H1 (cell line): ENCODE data around the gene ADM2. TPM values are rescaled to one million over a fixed set of nuclear protein-coding genes. Genes with fewer than 3 reads are reported as not detected.

Source experiments
- CTCF ChIA-PET: fragments of 300-600 bp; sonication (Branson Sonifier 250); formaldehyde crosslinking; loops from one replicate; lab custom pipeline; 2021; ENCODE audit not compliant: partially characterized antibody; lab: Charles Lee
- POLR2A ChIA-PET: fragments of 300-600 bp; sonication (Branson Sonifier 250); formaldehyde crosslinking; loops from one replicate; lab custom pipeline; 2021; ENCODE audit warnings: inconsistent platforms; ENCODE audit not compliant: partially characterized antibody; lab: Charles Lee
- DNase-seq, 2 experiments: peaks; one replicate each; pipeline versions ENCODE4 v3.0.0 to v3.0.0-alpha.2; 2010 to 2022; ENCODE audit warnings: low spot score in 2 of 2, low read depth in 1 of 2, mixed read lengths in 1 of 2
- FAIRE-seq: peaks from 2 replicates; lab custom pipeline; 2011; peaks lifted over from hg19 to GRCh38; lab: Jason Lieb, UNC
- H2AFZ ChIP-seq: 2 replicates; pipeline ENCODE4 v1.8.1; 2012; ENCODE audit warnings: low read length, inconsistent platforms
- H2AK5ac ChIP-seq: 2 replicates; pipeline ENCODE4 v1.6.1; 2013; ENCODE audit warnings: low read depth, low read length
- H2BK120ac ChIP-seq: replicated peaks from 2 replicates; pipeline ENCODE3; 2013; ENCODE audit warnings: low read depth, low read length, inconsistent platforms
- H2BK12ac ChIP-seq: 2 replicates; pipeline ENCODE4 v1.6.1; 2013; ENCODE audit warnings: low read depth, low read length
- H2BK15ac ChIP-seq: 2 replicates; pipeline ENCODE4 v1.6.1; 2013; ENCODE audit warnings: low read length
- H2BK20ac ChIP-seq: 2 replicates; pipeline ENCODE4 v1.6.1; 2013; ENCODE audit warnings: low read length
- H2BK5ac ChIP-seq: 2 replicates; pipeline ENCODE4 v1.6.1; 2013; ENCODE audit warnings: low read depth, low read length
- H3K14ac ChIP-seq: 2 replicates; pipeline ENCODE4 v1.6.1; 2013; ENCODE audit warnings: inconsistent platforms; ENCODE audit not compliant: insufficient read length
- H3K18ac ChIP-seq: 2 replicates; pipeline ENCODE4 v1.6.1; 2013; ENCODE audit warnings: low read length; ENCODE audit errors: extremely low read depth
- H3K23ac ChIP-seq: 2 replicates; pipeline ENCODE4 v1.6.1; 2013; ENCODE audit warnings: inconsistent platforms; ENCODE audit not compliant: insufficient read length
- H3K23me2 ChIP-seq: 2 replicates; pipeline ENCODE4 v1.6.1; 2013; ENCODE audit warnings: low read depth, low read length
- H3K27ac ChIP-seq: 2 replicates; pipeline ENCODE4 v1.6.1; 2011; ENCODE audit warnings: low read depth, low read length, inconsistent platforms
- H3K27me3 ChIP-seq, 4 experiments: replicated peaks in 1 of 4; 1 replicate in 1 of 4; 2 replicates in 3 of 4; pipeline versions ENCODE4 v1.6.1 to v1.8.1; 2011 to 2013; ENCODE audit warnings: low read length in 3 of 4, mild to moderate bottlenecking in 3 of 4, inconsistent platforms in 2 of 4, mixed read lengths in 2 of 4, moderate library complexity in 1 of 4; ENCODE audit not compliant: control insufficient read depth in 3 of 4, insufficient read depth in 3 of 4; ENCODE audit errors: extremely low read depth in 1 of 4
- H3K36me3 ChIP-seq, 4 experiments: 2 replicates each; pipeline versions ENCODE4 v1.6.1 to v1.8.1; 2011 to 2013; ENCODE audit warnings: mild to moderate bottlenecking in 4 of 4, low read length in 3 of 4, moderate library complexity in 2 of 4, control low read depth in 1 of 4, inconsistent platforms in 1 of 4; ENCODE audit not compliant: insufficient read depth in 4 of 4, control insufficient read depth in 2 of 4
- H3K4ac ChIP-seq: replicated peaks from 2 replicates; pipeline ENCODE3; 2013; ENCODE audit warnings: low read length, low read depth, mixed read lengths, inconsistent platforms; ENCODE audit not compliant: insufficient read length
- H3K4me1 ChIP-seq, 4 experiments: replicated peaks in 1 of 4; 1 replicate in 1 of 4; 2 replicates in 3 of 4; pipeline versions ENCODE4 v1.6.1 to v1.8.1; 2011 to 2013; ENCODE audit warnings: low read length in 3 of 4, inconsistent platforms in 2 of 4, mixed read lengths in 1 of 4; ENCODE audit not compliant: insufficient read depth in 4 of 4, control insufficient read depth in 3 of 4
- H3K4me2 ChIP-seq, 2 experiments: 2 replicates each; pipeline versions ENCODE4 v1.6.1 to v1.8.1; 2011 to 2013; ENCODE audit warnings: low read depth in 2 of 2, low read length in 2 of 2, control low read depth in 1 of 2, inconsistent platforms in 1 of 2, mild to moderate bottlenecking in 1 of 2; ENCODE audit not compliant: insufficient read depth in 1 of 2
- H3K4me3 ChIP-seq, 4 experiments: fragments of 200-600, 300-600 bp in 1 of 4; sonication (generic), shearing (Covaris generic), sonication (Bioruptor Twin) in 1 of 4; 2 replicates each; pipeline versions ENCODE4 v1.5.1 to v1.8.1; 2011 to 2016; ENCODE audit warnings: low read length in 4 of 4, low read depth in 3 of 4, control low read depth in 2 of 4, inconsistent platforms in 2 of 4, mild to moderate bottlenecking in 2 of 4, mixed read lengths in 1 of 4, moderate library complexity in 1 of 4; ENCODE audit not compliant: insufficient read depth in 2 of 4; ENCODE audit errors: extremely low read depth in 1 of 4
- H3K56ac ChIP-seq: replicated peaks from 2 replicates; pipeline ENCODE3; 2013; ENCODE audit warnings: low read depth, mild to moderate bottlenecking, mixed read lengths, low read length, inconsistent platforms; ENCODE audit not compliant: insufficient read length
- H3K79me1 ChIP-seq: 2 replicates; pipeline ENCODE4 v1.6.1; 2013; ENCODE audit warnings: low read depth, low read length, control low read depth
- H3K79me2 ChIP-seq, 2 experiments: 2 replicates each; pipeline versions ENCODE4 v1.6.1 to v1.8.1; 2012 to 2013; ENCODE audit warnings: low read length in 2 of 2, mild to moderate bottlenecking in 2 of 2, inconsistent platforms in 1 of 2; ENCODE audit not compliant: insufficient read depth in 2 of 2, control insufficient read depth in 1 of 2
- H3K9ac ChIP-seq, 4 experiments: replicated peaks in 1 of 4; 1 replicate in 1 of 4; 2 replicates in 3 of 4; pipeline versions ENCODE4 v1.6.1 to v1.8.1; 2011 to 2013; ENCODE audit warnings: low read depth in 3 of 4, low read length in 3 of 4, control low read depth in 2 of 4, mild to moderate bottlenecking in 2 of 4, moderate library complexity in 2 of 4, inconsistent platforms in 1 of 4; ENCODE audit errors: extremely low read depth in 1 of 4
- H3K9me3 ChIP-seq, 2 experiments: 2 replicates each; pipeline versions ENCODE4 v1.6.1 to v1.8.1; 2012 to 2013; ENCODE audit warnings: mild to moderate bottlenecking in 2 of 2, moderate library complexity in 2 of 2, control low read depth in 1 of 2, inconsistent platforms in 1 of 2, low read depth in 1 of 2, low read length in 1 of 2, mixed read lengths in 1 of 2; ENCODE audit not compliant: insufficient read depth in 2 of 2
- H4K20me1 ChIP-seq, 2 experiments: replicated peaks in 1 of 2; 2 replicates each; pipeline versions ENCODE3 to v1.8.1; 2011 to 2013; ENCODE audit warnings: inconsistent platforms in 2 of 2, low read length in 2 of 2, mild to moderate bottlenecking in 1 of 2; ENCODE audit not compliant: insufficient read depth in 2 of 2, control insufficient read depth in 1 of 2
- H4K5ac ChIP-seq: 2 replicates; pipeline ENCODE4 v1.6.1; 2013; ENCODE audit warnings: low read length, low read depth, mixed read lengths, inconsistent platforms; ENCODE audit not compliant: insufficient read length
- H4K8ac ChIP-seq: 2 replicates; pipeline ENCODE4 v1.8.0; 2013; ENCODE audit warnings: mild to moderate bottlenecking, moderate library complexity, low read length, inconsistent platforms; ENCODE audit not compliant: insufficient read depth; ENCODE audit errors: extremely low read depth
- H4K91ac ChIP-seq: replicated peaks from 2 replicates; pipeline ENCODE3; 2013; ENCODE audit warnings: low read length, mixed read lengths, inconsistent platforms; ENCODE audit not compliant: insufficient read length
- BCL11A ChIP-seq, 2 experiments: IDR thresholded peaks; one replicate each; pipeline ENCODE4 v1.6.1; 2011; ENCODE audit warnings: low read depth in 2 of 2, low read length in 2 of 2, mild to moderate bottlenecking in 2 of 2
- CBX8 ChIP-seq: fragments of 300-800, 300-1000 bp; sonication (generic); IDR thresholded peaks from 2 replicates; pipeline ENCODE4 v1.7.1; 2016; ENCODE audit warnings: low read depth, low read length, borderline replicate concordance
- KDM4A ChIP-seq: IDR thresholded peaks from one replicate; pipeline ENCODE4 v1.7.1; 2012; ENCODE audit warnings: low read depth, mild to moderate bottlenecking, moderate library complexity, low read length, inconsistent platforms; ENCODE audit not compliant: severe bottlenecking
- MAFK ChIP-seq: IDR thresholded peaks from 2 replicates; pipeline ENCODE4 v1.6.1; 2012; ENCODE audit warnings: low read depth, mild to moderate bottlenecking, improper control_type of control experiment, low read length
- NANOG ChIP-seq: IDR thresholded peaks from 2 replicates; pipeline ENCODE4 v1.6.1; 2011; ENCODE audit warnings: low read length, low read depth, mild to moderate bottlenecking, inconsistent platforms; ENCODE audit not compliant: insufficient read depth, poor library complexity, severe bottlenecking
- PHF8 ChIP-seq: fragments of 200-600 bp; sonication (generic); conservative IDR thresholded peaks from 2 replicates; pipeline ENCODE4 v1.7.1; 2012; ENCODE audit warnings: low read depth, mild to moderate bottlenecking, inconsistent platforms, low read length, moderate library complexity
- POLR2AphosphoS5 ChIP-seq: IDR thresholded peaks from 2 replicates; pipeline ENCODE4 v1.6.1; 2011; ENCODE audit warnings: low read depth, low read length
- WGBS, 2 experiments: shearing (Covaris generic) in 1 of 2; methylation state at CpG; one replicate each; pipeline versions ENCODE4 v1.1.6 to v1.1.7; 2013 to 2015; ENCODE audit warnings: low lambda C conversion rate in 2 of 2, mixed read lengths in 2 of 2, inconsistent platforms in 1 of 2, low coverage in 1 of 2, missing lambda C conversion rate in 1 of 2; ENCODE audit not compliant: insufficient replicate concordance in 2 of 2, insufficient coverage in 1 of 2, insufficient read length in 1 of 2; ENCODE audit errors: extremely low coverage in 1 of 2, missing lambda C conversion rate in 1 of 2; 5-methylcytosine and 5-hydroxymethylcytosine counted together
- polyA plus RNA-seq, 7 experiments: library from polyadenylated mRNA; depleted of rRNA in 3 of 7; stranded (reverse) in 5 of 7; unstranded in 2 of 7; fragments of >200 nt in 5 of 7; fragments of 200-250 nt in 2 of 7; gene quantifications; 1 replicate in 5 of 7; 2 replicates in 1 of 7; 4 replicates in 1 of 7; pipeline versions ENCODE4 v1.2.1 to v1.2.3, GENCODE V29; 2011 to 2013; ENCODE audit warnings: missing spikeins in 2 of 7, mixed read lengths in 2 of 7
- total RNA-seq: library from RNA; stranded (reverse); fragmentation: NEBNext Ultra II Directional; extraction: Animal tissue kit (Norgen Biotek cat#: 25700); gene quantifications from 2 replicates; pipeline ENCODE4 v1.2.1, GENCODE V29; 2021

The ADM2 gene
- total and polyA plus RNA-seq, 2 of the 8 experiments (the other 6 are each of a cell fraction or from before 2014, with no cell fraction given), result 3.3 to 7.5 TPM

GRCh38 chr22:50446708-50447575, 34.4 kb upstream of the ADM2 start:
- Histone ChIP-seq H3K4me3 (no peak overlapping the region), H3K4me1 (peaks cover 0 to 9% (median 4%) of the 10 kb centered on the region in 4 experiments; a peak in 5 of 7 replicates), H4K8ac (peak overlapping the region; percentile 25), H3K9me3 (no peaks in the 10 kb centered on the region), H3K79me2 (no peaks in the 10 kb centered on the region), H3K9ac (no peak overlapping the region), H2BK15ac (no peak overlapping the region), H2AFZ (no peak overlapping the region), H4K20me1 (peaks cover 18 to 23% of the 10 kb centered on the region in 2 experiments), H4K5ac (no peak overlapping the region), H4K91ac (no peak overlapping the region), H2BK120ac (no peak overlapping the region), H3K27me3 (no peaks in the 10 kb centered on the region), H2BK5ac (no peak overlapping the region), H2BK12ac (no peak overlapping the region), H3K27ac (no peak overlapping the region), H3K79me1 (no peaks in the 10 kb centered on the region), H3K4me2 (no peak overlapping the region), H3K18ac (no peak overlapping the region), H3K36me3 (peaks cover 7 to 17% (median 11%) of the 10 kb centered on the region in 4 experiments; a peak in 6 of 8 replicates), H3K14ac (no peak overlapping the region), H3K56ac (no peak overlapping the region), H3K23ac (no peak overlapping the region), H3K23me2 (no peaks in the 10 kb centered on the region), H2AK5ac (no peak overlapping the region), H3K4ac (no peak overlapping the region), H2BK20ac (no peak overlapping the region)
- POLR2A ChIA-PET, result interaction anchor here (0.5 to 1.7 kb wide), 3 partner anchors 20 to 259 kb away, joined by 4 read pairs; partner anchors contain the start of gene SCO2
- CTCF ChIA-PET, result interaction anchor here (0.5 kb wide), 1 partner anchor 44 kb away, joined by 3 read pairs; no protein-coding TSS in a partner anchor
- WGBS, 2 experiments, result 89% methylated on average over 26 of the region's 54 CpGs; no CpG with 5 or more reads in 1 of the 2 experiments
- DNase-seq (no peak), FAIRE-seq (no peak)
- TF ChIP-seq PHF8 (no peak), POLR2AphosphoS5 (0 out of 2 replicates have a peak, but pooled peaks have one; percentile 15), CBX8 (no peak), KDM4A (no peak), BCL11A (IDR thresholded peaks at IDR 0.05; ENCODE audit: low read depth in 2 of 2, low read length in 2 of 2) (no peak), NANOG (no peak), MAFK (no peak)
